ENCODE results near the gene ZNF215.

DNA sequence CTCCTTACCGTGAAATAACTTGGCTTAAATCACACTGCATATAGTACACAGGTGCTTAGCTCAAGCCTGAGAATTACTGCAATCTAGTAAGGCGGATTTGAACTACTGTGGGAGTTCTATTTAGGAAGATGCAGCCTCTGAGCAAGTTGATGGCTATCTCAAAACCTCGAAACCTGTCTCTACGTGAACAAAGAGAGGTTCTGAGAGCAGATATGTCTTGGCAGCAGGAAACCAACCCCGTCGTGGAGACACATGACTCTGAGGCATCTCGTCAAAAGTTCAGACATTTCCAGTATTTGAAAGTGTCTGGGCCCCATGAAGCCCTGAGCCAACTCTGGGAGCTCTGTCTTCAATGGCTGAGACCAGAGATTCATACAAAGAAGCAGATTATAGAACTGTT is 5.9 kb downstream of the ZNF215 start:
- TF ChIP-seq, protein P1, sequence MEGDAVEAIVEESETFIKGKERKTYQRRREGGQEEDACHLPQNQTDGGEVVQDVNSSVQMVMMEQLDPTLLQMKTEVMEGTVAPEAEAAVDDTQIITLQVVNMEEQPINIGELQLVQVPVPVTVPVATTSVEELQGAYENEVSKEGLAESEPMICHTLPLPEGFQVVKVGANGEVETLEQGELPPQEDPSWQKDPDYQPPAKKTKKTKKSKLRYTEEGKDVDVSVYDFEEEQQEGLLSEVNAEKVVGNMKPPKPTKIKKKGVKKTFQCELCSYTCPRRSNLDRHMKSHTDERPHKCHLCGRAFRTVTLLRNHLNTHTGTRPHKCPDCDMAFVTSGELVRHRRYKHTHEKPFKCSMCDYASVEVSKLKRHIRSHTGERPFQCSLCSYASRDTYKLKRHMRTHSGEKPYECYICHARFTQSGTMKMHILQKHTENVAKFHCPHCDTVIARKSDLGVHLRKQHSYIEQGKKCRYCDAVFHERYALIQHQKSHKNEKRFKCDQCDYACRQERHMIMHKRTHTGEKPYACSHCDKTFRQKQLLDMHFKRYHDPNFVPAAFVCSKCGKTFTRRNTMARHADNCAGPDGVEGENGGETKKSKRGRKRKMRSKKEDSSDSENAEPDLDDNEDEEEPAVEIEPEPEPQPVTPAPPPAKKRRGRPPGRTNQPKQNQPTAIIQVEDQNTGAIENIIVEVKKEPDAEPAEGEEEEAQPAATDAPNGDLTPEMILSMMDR (IDR thresholded peaks at IDR 0.05; ENCODE audit: insufficient read depth, low read depth, low read length) = no peak
- TF ChIP-seq EZH2 (IDR thresholded peaks at IDR 0.05; ENCODE audit: insufficient read depth, low read length) = no peak
